GM11168 (cell line): ENCODE measurements around the gene GABARAPL2.
"Not testable (repeated sequence)": the region's sequence is repeated elsewhere in the genome, so short reads cannot be mapped to it uniquely, and the experiment has no call there.

Source experiments
- in situ Hi-C: fragments of 300-500 bp; cut with MboI; formaldehyde crosslinking; loops from one replicate; pipeline ENCODE4 v1.12.0; 2022; ENCODE audit warnings: low sequenced_read_pairs; ENCODE audit not compliant: unreplicated experiment

The GABARAPL2 gene

GRCh38 chr16:75588716-75589115 is 22.5 kb downstream of the GABARAPL2 start:
- in situ Hi-C loops, result no loop called here

GRCh38 chr16:75589306-75589705 is 23.1 kb downstream of the GABARAPL2 start:
- in situ Hi-C loops, result no loop called here

- in situ Hi-C loops, result no loop called here
Measured at GRCh38 chr16:75590920-75591843, 25.0 kb downstream of the GABARAPL2 start.

GRCh38 chr16:75591927-75592326 is 25.7 kb downstream of the GABARAPL2 start:
- in situ Hi-C loops, result not testable (repeated sequence)

- in situ Hi-C loops, result no loop called here
Measured at GRCh38 chr16:75593308-75593707, 27.1 kb downstream of the GABARAPL2 start.

- in situ Hi-C loops, result no loop called here
Measured at GRCh38 chr16:75593825-75594820, 27.9 kb downstream of the GABARAPL2 start.

GRCh38 chr16:75599452-75600277 is 33.5 kb downstream of the GABARAPL2 start:
- in situ Hi-C loops, result no loop called here

GRCh38 chr16:75603241-75603640 is 37.1 kb downstream of the GABARAPL2 start:
- in situ Hi-C loops, result no loop called here

GRCh38 chr16:75606507-75606906 is 40.3 kb downstream of the GABARAPL2 start:
- in situ Hi-C loops, result no loop called here

- in situ Hi-C loops, result no loop called here
Measured at GRCh38 chr16:75614066-75614897, 48.1 kb downstream of the GABARAPL2 start.

- in situ Hi-C loops, result no loop called here
Measured at GRCh38 chr16:75615619-75616018, 49.4 kb downstream of the GABARAPL2 start.

GRCh38 chr16:75616521-75617010 is 50.4 kb downstream of the GABARAPL2 start:
- in situ Hi-C loops, result no loop called here

- in situ Hi-C loops, result no loop called here
Measured at GRCh38 chr16:75617121-75617520, 50.9 kb downstream of the GABARAPL2 start.

- in situ Hi-C loops, result no loop called here
Measured at GRCh38 chr16:75618780-75619179, 52.6 kb downstream of the GABARAPL2 start.

GRCh38 chr16:75620326-75621169 is 54.4 kb downstream of the GABARAPL2 start:
- in situ Hi-C loops, result no loop called here

- in situ Hi-C loops, result no loop called here
Measured at GRCh38 chr16:75621170-75621477, 54.9 kb downstream of the GABARAPL2 start.

GRCh38 chr16:75622761-75623605 is 56.8 kb downstream of the GABARAPL2 start, which contains the start of gene ADAT1:
Gene ADAT1 (minus strand): TSS chr16:75623281. CDS start chr16:75620799, 2,482 bp downstream.
- in situ Hi-C loops, result no loop called here
